ENCODE measurements around the gene EFCAB6.

- TF ChIP-seq CTCF (IDR thresholded peaks at IDR 0.05) (no peak), POLR2A (IDR thresholded peaks at IDR 0.05) (no peak)
These were observed 277.2 kb downstream of the EFCAB6 start for GRCh38 chr22:43534916-43535315.

Data from adrenal gland (tissue), 5 donors.